SK-N-SH (cell line): ENCODE data around the gene RHOG. TPM values are rescaled to one million over a fixed set of nuclear protein-coding genes. Genes with fewer than 3 reads are reported as not detected.
"Not testable (repeated sequence)": the region's sequence is repeated elsewhere in the genome, so short reads cannot be mapped to it uniquely, and the experiment has no call there.

ENCODE experiments used
- CTCF ChIA-PET: fragments of 300-600, 350-600 bp; formaldehyde crosslinking; extraction: SDS; loops from one replicate; lab custom pipeline; 2021; lab: Yijun Ruan, JAX
- POLR2A ChIA-PET: fragments of 350-600 bp; sonication (Branson Sonifier 250); formaldehyde crosslinking; extraction: SDS; loops from one replicate; lab custom pipeline; 2020; ENCODE audit warnings: antibody characterized with exemption, inconsistent platforms; lab: Yijun Ruan, JAX
- DNase-seq: peaks from one replicate; pipeline ENCODE4 v3.0.0; 2012
- H2AFZ ChIP-seq: fragments of 200-600 bp; sonication (generic); 2 replicates; pipeline ENCODE4 v1.8.1; 2016; ENCODE audit warnings: antibody characterized with exemption, mild to moderate bottlenecking, low read depth
- H3F3A ChIP-seq: fragments of 200-600 bp; sonication (generic); replicated peaks from 2 replicates; pipeline ENCODE3; 2016; ENCODE audit warnings: antibody characterized with exemption, mild to moderate bottlenecking; ENCODE audit not compliant: insufficient read depth
- H3K27ac ChIP-seq, 2 experiments: fragments of 200-500 bp in 1 of 2; fragments of 200-600 bp in 1 of 2; sonication (Bioruptor generic) in 1 of 2; sonication (generic), shearing (Covaris generic) in 1 of 2; 2 replicates each; pipeline versions ENCODE4 v1.5.1 to v1.6.1; 2014 to 2016; ENCODE audit warnings: low read depth in 2 of 2, inconsistent platforms in 1 of 2, low read length in 1 of 2, mild to moderate bottlenecking in 1 of 2, mixed read lengths in 1 of 2
- H3K27me3 ChIP-seq: fragments of 200-600 bp; sonication (generic), shearing (Covaris generic); 2 replicates; pipeline ENCODE4 v1.6.1; 2016; ENCODE audit warnings: mixed run types; ENCODE audit not compliant: insufficient read depth
- H3K36me3 ChIP-seq, 2 experiments: fragments of 200-500 bp in 1 of 2; fragments of 200-600 bp in 1 of 2; sonication (Bioruptor generic) in 1 of 2; sonication (generic) in 1 of 2; replicated peaks in 1 of 2; 2 replicates each; pipeline versions ENCODE3 to v1.5.1; 2014 to 2016; ENCODE audit warnings: low read length in 1 of 2, mild to moderate bottlenecking in 1 of 2; ENCODE audit not compliant: insufficient read depth in 2 of 2, control insufficient read depth in 1 of 2
- H3K4me1 ChIP-seq, 2 experiments: fragments of 200-500 bp in 1 of 2; fragments of 200-600 bp in 1 of 2; sonication (Bioruptor generic) in 1 of 2; sonication (generic), shearing (Covaris generic) in 1 of 2; 2 replicates each; pipeline versions ENCODE4 v1.5.1 to v1.6.1; 2014 to 2016; ENCODE audit warnings: low read depth in 1 of 2, low read length in 1 of 2, mixed run types in 1 of 2; ENCODE audit not compliant: insufficient read depth in 2 of 2, control insufficient read depth in 1 of 2
- H3K4me2 ChIP-seq: fragments of 200-600 bp; sonication (generic), shearing (Covaris generic); 2 replicates; pipeline ENCODE4 v1.6.1; 2017; ENCODE audit warnings: mixed run types
- H3K4me3 ChIP-seq, 2 experiments: fragments of 200-500 bp in 1 of 2; fragments of 200-600 bp in 1 of 2; sonication (Bioruptor generic) in 1 of 2; sonication (generic), shearing (Covaris generic) in 1 of 2; 2 replicates each; pipeline versions ENCODE4 v1.5.1 to v1.8.1; 2014 to 2016; ENCODE audit warnings: low read depth in 2 of 2, inconsistent platforms in 1 of 2, low read length in 1 of 2, mild to moderate bottlenecking in 1 of 2, mixed read lengths in 1 of 2, moderate library complexity in 1 of 2
- H3K79me2 ChIP-seq: fragments of 200-600 bp; sonication (generic); 2 replicates; pipeline ENCODE4 v1.8.1; 2017; ENCODE audit warnings: mild to moderate bottlenecking; ENCODE audit not compliant: insufficient read depth
- H3K9ac ChIP-seq: fragments of 200-600 bp; sonication (generic); 2 replicates; pipeline ENCODE4 v1.6.1; 2017; ENCODE audit warnings: mixed run types
- H3K9me2 ChIP-seq: fragments of 200-600 bp; sonication (generic); 2 replicates; pipeline ENCODE4 v1.6.1; 2017; ENCODE audit warnings: mixed run types
- H3K9me3 ChIP-seq: fragments of 200-600 bp; sonication (generic); 2 replicates; pipeline ENCODE4 v1.6.1; 2017; ENCODE audit warnings: mixed run types, mild to moderate bottlenecking, moderate library complexity
- H4K20me1 ChIP-seq: fragments of 200-600 bp; sonication (generic); 2 replicates; pipeline ENCODE4 v1.6.1; 2017; ENCODE audit warnings: mild to moderate bottlenecking, mixed run types; ENCODE audit not compliant: insufficient read depth
- ELF1 ChIP-seq: IDR thresholded peaks from 2 replicates; pipeline ENCODE4 v1.4.0; 2012
- EZH2phosphoT487 ChIP-seq: fragments of 200-600 bp; sonication (generic); IDR thresholded peaks from 2 replicates; pipeline ENCODE4 v1.6.1; 2017; ENCODE audit warnings: low read depth, mixed run types, mild to moderate bottlenecking, antibody characterized with exemption, moderate library complexity, borderline replicate concordance
- FOXM1 ChIP-seq: IDR thresholded peaks from 2 replicates; pipeline ENCODE4 v1.4.0; 2012; ENCODE audit warnings: low read depth, mild to moderate bottlenecking
- MXI1 ChIP-seq: IDR thresholded peaks from 2 replicates; pipeline ENCODE4 v1.6.1; 2012; ENCODE audit warnings: mild to moderate bottlenecking, low read depth, low read length, improper control_type of control experiment
- NRF1 ChIP-seq: IDR thresholded peaks from 2 replicates; pipeline ENCODE4 v1.6.1; 2012; ENCODE audit warnings: low read depth, mild to moderate bottlenecking, low read length
- RCOR1 ChIP-seq: fragments of 150-350 bp; IDR thresholded peaks from 2 replicates; pipeline ENCODE4 v1.6.1; 2017; ENCODE audit warnings: antibody characterized with exemption, low read length
- TEAD4 ChIP-seq: IDR thresholded peaks from 2 replicates; pipeline ENCODE4 v1.4.0; 2012; ENCODE audit warnings: mild to moderate bottlenecking, borderline replicate concordance; ENCODE audit not compliant: insufficient read depth
- WGBS: methylation state at CpG from one replicate; pipeline ENCODE4 v1.1.6; 2017; ENCODE audit warnings: low lambda C conversion rate; 5-methylcytosine and 5-hydroxymethylcytosine counted together
- polyA plus RNA-seq, 3 experiments: library from polyadenylated mRNA; depleted of rRNA; stranded (reverse); fragments of >200 nt; gene quantifications; 2 replicates each; pipeline ENCODE4 v1.2.3, GENCODE V29; 2012

The RHOG gene
- polyA plus RNA-seq, 1 of the 3 experiments (the other 2 are of a cell fraction), result 73.7 TPM

- Histone ChIP-seq H3K9me2 (no peaks in the 10 kb centered on the region), H3K9ac (no peak overlapping the region), H3K36me3 (no peaks in the 10 kb centered on the region), H3F3A (peaks cover 5% of the 10 kb centered on the region), H3K27me3 (no peaks in the 10 kb centered on the region), H2AFZ (no peak overlapping the region), H3K9me3 (no peaks in the 10 kb centered on the region), H4K20me1 (no peaks in the 10 kb centered on the region; the same call in 1 of the 2 replicates), H3K4me3 (no peak overlapping the region), H3K4me1 (peaks cover 13 to 24% of the 10 kb centered on the region in 2 experiments; a peak in 3 of 4 replicates), H3K4me2 (no peak overlapping the region), H3K79me2 (peaks cover 52% of the 10 kb centered on the region), H3K27ac (no peak overlapping the region)
- POLR2A ChIA-PET, result no interaction called here
- 83% methylated on average over 1 of the region's 1 CpG for WGBS
- CTCF ChIA-PET, result interaction anchor here (0.7 kb wide), 1 partner anchor 93 kb away, joined by 3 read pairs; no protein-coding TSS in a partner anchor
- no peak for DNase-seq
- TF ChIP-seq EZH2phosphoT487, result no peak
- TF ChIP-seq ELF1, result no peak
- TF ChIP-seq MXI1, result no peak
- TF ChIP-seq TEAD4, result no peak
- TF ChIP-seq RCOR1, result no peak
- no peak for TF ChIP-seq FOXM1
- TF ChIP-seq NRF1, result no peak
These were observed 20.9 kb upstream of the RHOG start for GRCh38 chr11:3861683-3862082.

- H3K4me3 ChIP-seq, H3K9me2 ChIP-seq, H3K4me2 ChIP-seq, H2AFZ ChIP-seq, H3F3A ChIP-seq, H3K9me3 ChIP-seq, H3K27ac ChIP-seq, DNase-seq, H4K20me1 ChIP-seq, POLR2A ChIA-PET, H3K27me3 ChIP-seq, H3K9ac ChIP-seq, H3K36me3 ChIP-seq: not testable (repeated sequence)
- 92% methylated on average over 4 of the region's 4 CpGs for WGBS
- CTCF ChIA-PET, result interaction anchor here (0.7 to 18.6 kb wide), 3 partner anchors 12 to 209 kb away, joined by 3 to 636 read pairs (median 28); no protein-coding TSS in a partner anchor
- peaks cover 60% of the 10 kb centered on the region for H3K79me2 ChIP-seq
- peaks cover 20 to 24% of the 10 kb centered on the region in 2 experiments; a peak in 3 of 4 replicates for H3K4me1 ChIP-seq
These were observed 20.2 kb upstream of the RHOG start for GRCh38 chr11:3860898-3861393.

GRCh38 chr11:3860375-3860774 lies 19.6 kb upstream of the RHOG start:
- H3K4me2 ChIP-seq, result no peak overlapping the region
- H4K20me1 ChIP-seq, result no peaks in the 10 kb centered on the region; the same call in 1 of the 2 replicates
- H2AFZ ChIP-seq, result no peak overlapping the region
- peaks cover 2% of the 10 kb centered on the region for H3F3A ChIP-seq
- no peaks in the 10 kb centered on the region for H3K9me3 ChIP-seq
- H3K79me2 ChIP-seq, result peaks cover 62% of the 10 kb centered on the region
- H3K9ac ChIP-seq, result no peak overlapping the region
- POLR2A ChIA-PET, result no interaction called here
- no peak for DNase-seq
- H3K27ac ChIP-seq, result no peak overlapping the region
- TF ChIP-seq FOXM1, result no peak
- TF ChIP-seq, all 33 proteins: peak for 0
- H3K4me3 ChIP-seq, result no peak overlapping the region
- H3K4me1 ChIP-seq, result peaks cover 22 to 24% of the 10 kb centered on the region in 2 experiments; a peak in 3 of 4 replicates
- H3K27me3 ChIP-seq, result no peaks in the 10 kb centered on the region
- CTCF ChIA-PET, result interaction anchor here (0.7 to 18.6 kb wide), 3 partner anchors 11 to 209 kb away, joined by 3 to 636 read pairs (median 28); no protein-coding TSS in a partner anchor
- H3K36me3 ChIP-seq, result no peaks in the 10 kb centered on the region
- WGBS, result 100% methylated on average over 2 of the region's 2 CpGs
- H3K9me2 ChIP-seq, result no peaks in the 10 kb centered on the region
